Mucosa of gallbladder (tissue), 1 donor: ENCODE results near the gene DCAF12. TPM values are rescaled to one million over a fixed set of nuclear protein-coding genes. Genes with fewer than 3 reads are reported as not detected.
"Not testable (repeated sequence)": the region's sequence is repeated elsewhere in the genome, so short reads cannot be mapped to it uniquely, and the experiment has no call there.

Experiments used
- DNase-seq: peaks from one replicate; pipeline ENCODE4 v3.0.0-alpha.2; 2020; ENCODE audit warnings: low spot score
- total RNA-seq: library from RNA; stranded (reverse); gene quantifications from one replicate; pipeline ENCODE4 v1.2.1, GENCODE V29; 2021
- donor health status: DM: no; HTN: no; CAD: no.

The DCAF12 gene
- total RNA-seq, 1 donor from 2014 or later = 33.7 TPM

- DNase-seq = no peak
Observed at GRCh38 chr9:34069831-34070230, 56.7 kb downstream of the DCAF12 start.

GRCh38 chr9:34065541-34065940, 61.0 kb downstream of the DCAF12 start:
- DNase-seq = no peak

GRCh38 chr9:34059954-34060353, 66.5 kb downstream of the DCAF12 start:
- DNase-seq = no peak

- DNase-seq = no peak
Observed at GRCh38 chr9:34059281-34059680, 67.2 kb downstream of the DCAF12 start.

- no peak for DNase-seq
Observed at GRCh38 chr9:34049630-34050384, 76.7 kb downstream of the DCAF12 start.

- peak; percentile 98 for DNase-seq
Observed at GRCh38 chr9:34048727-34049629, 77.5 kb downstream of the DCAF12 start, which contains the start of gene UBAP2. Gene UBAP2 (minus strand): TSS chr9:34048887. CDS start chr9:34017148, 31,739 bp downstream.

GRCh38 chr9:34047864-34048726, 78.4 kb downstream of the DCAF12 start:
- DNase-seq = peak; percentile 23

- no peak for DNase-seq
Observed at GRCh38 chr9:34046784-34047379, 79.6 kb downstream of the DCAF12 start.

GRCh38 chr9:34045903-34046302, 80.6 kb downstream of the DCAF12 start:
- DNase-seq = no peak

- DNase-seq = not testable (repeated sequence)
Observed at GRCh38 chr9:34042074-34042473, 84.4 kb downstream of the DCAF12 start.

- DNase-seq = not testable (repeated sequence)
Observed at GRCh38 chr9:34038851-34039250, 87.6 kb downstream of the DCAF12 start.

GRCh38 chr9:34037626-34038025, 88.9 kb downstream of the DCAF12 start:
- DNase-seq = no peak

- DNase-seq = no peak
Observed at GRCh38 chr9:34036625-34037024, 89.9 kb downstream of the DCAF12 start.

Other genes starting within 250 kb of the DCAF12 start
- 34.3 TPM for gene UBAP2, start 77.8 kb downstream of the DCAF12 start, total RNA-seq
- gene UBAP1, start 52.3 kb upstream of the DCAF12 start, total RNA-seq = 45.2 TPM
- gene KIF24, start 202.6 kb upstream of the DCAF12 start, total RNA-seq = 1.9 TPM
- gene NUDT2, start 202.9 kb upstream of the DCAF12 start, total RNA-seq = 25.5 TPM